ENCODE measurements around the gene ARAP1. TPM values are rescaled to one million over a fixed set of nuclear protein-coding genes. Genes with fewer than 3 reads are reported as not detected.

The ARAP1 gene
- total RNA-seq, 1 donor from 2014 or later = 17.6 TPM

DNA sequence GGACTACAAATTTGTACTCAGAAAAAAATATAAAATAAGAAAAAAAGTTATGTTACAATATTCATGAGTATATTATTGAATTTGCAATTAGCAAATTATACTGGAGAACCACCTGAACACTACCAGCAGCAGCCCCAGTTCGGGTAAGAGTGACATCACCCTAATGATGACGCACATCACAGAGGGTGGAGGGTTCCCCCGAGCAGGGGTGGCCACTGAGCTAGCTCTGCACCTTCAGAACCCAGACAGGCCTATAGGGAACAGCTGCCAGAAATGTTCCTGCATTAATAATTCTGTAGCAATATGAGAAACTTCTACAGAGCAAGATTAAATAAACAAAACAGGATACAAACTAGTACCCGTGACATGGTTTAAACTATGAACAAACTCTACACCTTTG lies 17.5 kb upstream of the ARAP1 start:
- Mint-ChIP-seq H3K27ac (no peak overlapping the region), H3K9me3 (no peaks in the 10 kb centered on the region), H3K4me3 (no peak overlapping the region), H3K4me1 (peaks cover 51% of the 10 kb centered on the region), H3K27me3 (ENCODE audit: insufficient read depth, low read depth) (peaks cover 4% of the 10 kb centered on the region), H3K36me3 (no peaks in the 10 kb centered on the region)
- H3K4me1 ChIP-seq = peaks cover 16% of the 10 kb centered on the region
- H3K4me2 ChIP-seq = no peak overlapping the region
- no peak for TF ChIP-seq EZH2 (IDR thresholded peaks at IDR 0.05)
- no peak for TF ChIP-seq EZH2phosphoT487 (IDR thresholded peaks at IDR 0.05)
- TF ChIP-seq, protein P1, sequence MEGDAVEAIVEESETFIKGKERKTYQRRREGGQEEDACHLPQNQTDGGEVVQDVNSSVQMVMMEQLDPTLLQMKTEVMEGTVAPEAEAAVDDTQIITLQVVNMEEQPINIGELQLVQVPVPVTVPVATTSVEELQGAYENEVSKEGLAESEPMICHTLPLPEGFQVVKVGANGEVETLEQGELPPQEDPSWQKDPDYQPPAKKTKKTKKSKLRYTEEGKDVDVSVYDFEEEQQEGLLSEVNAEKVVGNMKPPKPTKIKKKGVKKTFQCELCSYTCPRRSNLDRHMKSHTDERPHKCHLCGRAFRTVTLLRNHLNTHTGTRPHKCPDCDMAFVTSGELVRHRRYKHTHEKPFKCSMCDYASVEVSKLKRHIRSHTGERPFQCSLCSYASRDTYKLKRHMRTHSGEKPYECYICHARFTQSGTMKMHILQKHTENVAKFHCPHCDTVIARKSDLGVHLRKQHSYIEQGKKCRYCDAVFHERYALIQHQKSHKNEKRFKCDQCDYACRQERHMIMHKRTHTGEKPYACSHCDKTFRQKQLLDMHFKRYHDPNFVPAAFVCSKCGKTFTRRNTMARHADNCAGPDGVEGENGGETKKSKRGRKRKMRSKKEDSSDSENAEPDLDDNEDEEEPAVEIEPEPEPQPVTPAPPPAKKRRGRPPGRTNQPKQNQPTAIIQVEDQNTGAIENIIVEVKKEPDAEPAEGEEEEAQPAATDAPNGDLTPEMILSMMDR (IDR thresholded peaks at IDR 0.05) = no peak
- H3K27ac ChIP-seq = no peak overlapping the region
- H3K36me3 ChIP-seq = no peaks in the 10 kb centered on the region
- H3K27me3 ChIP-seq = no peaks in the 10 kb centered on the region
- no peaks in the 10 kb centered on the region for H3K9me3 ChIP-seq (ENCODE audit: low read depth)
- no peak overlapping the region for H3K4me3 ChIP-seq
- H3K79me2 ChIP-seq (ENCODE audit: low read depth) = no peaks in the 10 kb centered on the region
- H3F3A ChIP-seq (ENCODE audit: low read depth) = no peaks in the 10 kb centered on the region
- no peak overlapping the region for H3K9ac ChIP-seq
- no peak for DNase-seq (ENCODE audit: low spot score)
- peaks cover 12% of the 10 kb centered on the region for H4K20me1 ChIP-seq (ENCODE audit: low read depth)
- no peak overlapping the region for H2AFZ ChIP-seq (replicated peaks)

DNA sequence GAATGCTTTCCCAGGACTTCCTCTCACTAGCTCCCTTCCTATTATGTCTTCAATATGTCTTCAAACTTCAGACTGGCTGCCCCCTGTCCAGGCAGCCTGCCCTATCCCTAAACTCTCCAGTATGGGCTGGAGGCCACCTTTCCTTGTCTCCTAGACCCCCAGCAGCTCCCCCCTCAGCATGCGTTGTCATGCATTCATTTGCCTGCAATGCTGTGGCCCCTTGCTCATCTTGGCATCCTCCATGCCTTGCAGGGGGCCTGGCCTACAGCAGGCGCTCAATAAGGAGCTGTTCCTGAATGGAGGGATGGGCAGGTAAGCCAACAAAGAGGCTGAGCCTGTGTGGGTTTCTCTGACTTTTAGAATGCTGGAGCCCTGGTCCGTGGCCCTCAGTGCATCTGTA lies 16.4 kb upstream of the ARAP1 start:
- no peaks in the 10 kb centered on the region for H3K36me3 ChIP-seq
- H3F3A ChIP-seq (ENCODE audit: low read depth) = peaks cover 6% of the 10 kb centered on the region
- H3K27me3 Mint-ChIP-seq (ENCODE audit: insufficient read depth, low read depth) = peaks cover 3% of the 10 kb centered on the region
- H3K4me3 Mint-ChIP-seq = no peak overlapping the region
- no peaks in the 10 kb centered on the region for H3K79me2 ChIP-seq (ENCODE audit: low read depth)
- no peaks in the 10 kb centered on the region for H3K27me3 ChIP-seq
- H4K20me1 ChIP-seq (ENCODE audit: low read depth) = peaks cover 12% of the 10 kb centered on the region
- H3K27ac Mint-ChIP-seq = peak overlapping the region; percentile 85
- H3K9me3 ChIP-seq (ENCODE audit: low read depth) = no peaks in the 10 kb centered on the region
- H3K4me2 ChIP-seq = no peak overlapping the region
- H2AFZ ChIP-seq (replicated peaks) = no peak overlapping the region
- H3K27ac ChIP-seq = no peak overlapping the region
- no peak overlapping the region for H3K9ac ChIP-seq
- no peaks in the 10 kb centered on the region for H3K36me3 Mint-ChIP-seq
- DNase-seq (ENCODE audit: low spot score) = no peak
- H3K9me3 Mint-ChIP-seq = no peaks in the 10 kb centered on the region
- peaks cover 44% of the 10 kb centered on the region for H3K4me1 Mint-ChIP-seq
- peaks cover 16% of the 10 kb centered on the region for H3K4me1 ChIP-seq
- TF ChIP-seq, protein P1 (IDR thresholded peaks at IDR 0.05) = no peak
- no peak for TF ChIP-seq EZH2phosphoT487 (IDR thresholded peaks at IDR 0.05)
- no peak for TF ChIP-seq EZH2 (IDR thresholded peaks at IDR 0.05)
- no peak overlapping the region for H3K4me3 ChIP-seq

DNA sequence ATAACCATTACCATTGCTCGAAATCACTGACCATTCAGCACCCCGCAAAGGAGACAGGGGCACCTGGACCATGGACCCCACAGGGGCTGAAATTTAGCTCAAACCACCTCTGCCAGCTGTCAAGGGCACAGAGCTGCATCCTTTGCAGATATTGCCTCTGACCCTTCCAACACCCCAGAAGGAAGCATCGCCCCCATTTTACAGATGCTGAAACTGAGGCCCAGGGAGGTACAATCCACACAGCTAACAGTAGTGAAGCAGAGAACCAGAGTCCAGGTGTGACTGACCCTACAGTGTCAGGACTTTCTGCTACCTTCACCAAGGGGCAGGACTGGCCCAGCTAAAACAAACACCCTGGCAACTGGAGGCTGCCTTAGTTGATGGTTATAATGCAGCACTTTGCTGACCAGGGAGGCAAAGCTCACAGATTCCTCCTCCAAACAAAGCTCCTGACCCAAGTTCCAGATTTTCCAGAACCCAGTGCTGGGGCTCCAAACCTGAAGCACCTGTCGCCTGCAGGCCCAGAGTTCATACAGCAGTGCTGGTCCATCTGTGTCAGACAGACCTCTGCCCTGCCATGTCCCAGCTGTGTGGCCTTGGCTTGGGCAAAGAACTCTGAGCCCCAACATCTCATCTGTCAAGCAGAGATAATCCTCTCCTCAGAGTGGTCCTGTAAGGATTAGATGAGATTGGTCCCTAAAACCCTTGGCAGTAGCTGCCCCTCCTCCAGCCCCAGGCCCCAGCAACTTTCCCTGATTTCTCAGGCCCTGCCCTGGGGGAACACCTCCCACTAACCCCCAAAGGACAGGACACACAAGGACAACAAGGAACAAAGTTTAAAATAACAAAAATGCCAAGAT lies 15.2 kb upstream of the ARAP1 start:
- no peaks in the 10 kb centered on the region for H3K9me3 Mint-ChIP-seq
- H3K79me2 ChIP-seq (ENCODE audit: low read depth) = no peaks in the 10 kb centered on the region
- H3K27me3 Mint-ChIP-seq (ENCODE audit: insufficient read depth, low read depth) = peaks cover 3% of the 10 kb centered on the region
- no peak overlapping the region for H3K4me3 Mint-ChIP-seq
- H3K27me3 ChIP-seq = no peaks in the 10 kb centered on the region
- H3K4me3 ChIP-seq = no peak overlapping the region
- peak overlapping the region; percentile 50 for H3K27ac Mint-ChIP-seq
- H3K27ac ChIP-seq = no peak overlapping the region
- no peak for DNase-seq (ENCODE audit: low spot score)
- no peaks in the 10 kb centered on the region for H3K36me3 ChIP-seq
- peaks cover 6% of the 10 kb centered on the region for H3F3A ChIP-seq (ENCODE audit: low read depth)
- H3K4me1 Mint-ChIP-seq = peaks cover 36% of the 10 kb centered on the region
- H2AFZ ChIP-seq (replicated peaks) = no peak overlapping the region
- no peaks in the 10 kb centered on the region for H3K9me3 ChIP-seq (ENCODE audit: low read depth)
- no peak overlapping the region for H3K4me2 ChIP-seq
- no peak overlapping the region for H3K9ac ChIP-seq
- H3K4me1 ChIP-seq = peaks cover 16% of the 10 kb centered on the region
- TF ChIP-seq EZH2phosphoT487 (IDR thresholded peaks at IDR 0.05) = no peak
- TF ChIP-seq EZH2 (IDR thresholded peaks at IDR 0.05) = no peak
- TF ChIP-seq, protein P1 (IDR thresholded peaks at IDR 0.05) = no peak
- peaks cover 12% of the 10 kb centered on the region for H4K20me1 ChIP-seq (ENCODE audit: low read depth)
- H3K36me3 Mint-ChIP-seq = no peaks in the 10 kb centered on the region
